Hematopoietic multipotent progenitor cell (in vitro differentiated cells): ENCODE measurements around the gene HEXIM1. TPM values are rescaled to one million over a fixed set of nuclear protein-coding genes. Genes with fewer than 3 reads are reported as not detected.

Experiments
- small RNA-seq: library from RNA; depleted of rRNA; stranded (forward); fragments of <200 nt; gene quantifications from one replicate; pipeline ENCODE3, GENCODE V24; 2012
- total RNA-seq: library from RNA; depleted of rRNA; stranded (reverse); fragments of >200 nt; gene quantifications from one replicate; pipeline ENCODE4 v1.2.3, GENCODE V29; 2012

The HEXIM1 gene
- total RNA-seq, 1 donor, result 10.2 TPM

Small RNA genes within 50 kb of the gene (small RNA-seq; reads per million reads assigned to genes)
- gene MIR6784, result not detected

Other genes with a start within 250 kb of the HEXIM1 start
- 121 TPM for gene EFTUD2, start 249.0 kb upstream of the HEXIM1 start, total RNA-seq
- gene GFAP, start 233.0 kb upstream of the HEXIM1 start, total RNA-seq, result not detected
- 0.81 TPM for gene KIF18B, start 200.7 kb upstream of the HEXIM1 start, total RNA-seq
- not detected for gene C1QL1, start 180.2 kb upstream of the HEXIM1 start, total RNA-seq
- 98.8 TPM for gene DCAKD, start 96.8 kb upstream of the HEXIM1 start, total RNA-seq
- gene NMT1, start 87.2 kb upstream of the HEXIM1 start, total RNA-seq, result 46.0 TPM
- 8.1 TPM for gene PLCD3, start 16.0 kb upstream of the HEXIM1 start, total RNA-seq
- 13.2 TPM for gene ACBD4, start 12.8 kb upstream of the HEXIM1 start, total RNA-seq
- gene HEXIM2, start 13.4 kb downstream of the HEXIM1 start, total RNA-seq, result 7.0 TPM
- gene FMNL1, start 73.4 kb downstream of the HEXIM1 start, total RNA-seq, result 149 TPM
- gene SPATA32, start 113.6 kb downstream of the HEXIM1 start, total RNA-seq, result 0.27 TPM
- gene MAP3K14, start 168.5 kb downstream of the HEXIM1 start, total RNA-seq, result 10.2 TPM